GM12878 (cell line): ENCODE data around the gene PREX1. TPM values are rescaled to one million over a fixed set of nuclear protein-coding genes. Genes with fewer than 3 reads are reported as not detected.

Source experiments
- EGR1 ChIP-seq, 2 experiments: IDR thresholded peaks; 1 replicate in 1 of 2; 2 replicates in 1 of 2; pipeline ENCODE4 v1.6.1; 2011 to 2012; ENCODE audit warnings: low read depth in 2 of 2, low read length in 2 of 2, borderline replicate concordance in 1 of 2, mild to moderate bottlenecking in 1 of 2, moderate library complexity in 1 of 2
- GATAD2B ChIP-seq: fragments of 450-650 bp; conservative IDR thresholded peaks from 2 replicates; pipeline ENCODE4 v1.6.1; 2017; ENCODE audit warnings: low read depth, mild to moderate bottlenecking, moderate library complexity
- KAT2A ChIP-seq: conservative IDR thresholded peaks from 2 replicates; pipeline ENCODE4 v1.6.1; 2011; ENCODE audit warnings: low read depth, low read length; ENCODE audit not compliant: control insufficient read depth
- NR2C1 ChIP-seq: fragments of 450-650 bp; IDR thresholded peaks from 2 replicates; pipeline ENCODE4 v1.6.1; 2017; ENCODE audit warnings: antibody characterized with exemption, mild to moderate bottlenecking, moderate library complexity
- RAD51 ChIP-seq: fragments of 450-650 bp; IDR thresholded peaks from 2 replicates; pipeline ENCODE4 v1.6.1; 2016; ENCODE audit warnings: moderate library complexity, mild to moderate bottlenecking, inconsistent platforms
- SMAD1 ChIP-seq: fragments of 450-650 bp; IDR thresholded peaks from 2 replicates; pipeline ENCODE4 v1.6.1; 2018; ENCODE audit warnings: mild to moderate bottlenecking, low read depth; ENCODE audit not compliant: partially characterized antibody
- SP1 ChIP-seq: IDR thresholded peaks from one replicate; pipeline ENCODE4 v1.6.1; 2011; ENCODE audit warnings: low read depth, low read length
- TCF7 ChIP-seq: IDR thresholded peaks from 2 replicates; pipeline ENCODE4 v1.6.1; 2014; ENCODE audit warnings: antibody characterized with exemption, borderline replicate concordance
- polyA plus RNA-seq, 11 experiments: library from polyadenylated mRNA; depleted of rRNA in 4 of 11; unstranded in 6 of 11; stranded (reverse) in 5 of 11; fragments of >200 nt; fragmentation: Nextera tagmentation in 4 of 11; fragmentation: Illumina TruSeq in 1 of 11; extraction: Ambion mirVana in 4 of 11; extraction: Trizol in 1 of 11; gene quantifications; 1 replicate in 1 of 11; 2 replicates in 10 of 11; pipeline versions ENCODE4 v1.2.1 to v1.2.3, GENCODE V29; 2011 to 2016; ENCODE audit warnings: inconsistent platforms in 2 of 11, missing spikeins in 2 of 11, low read depth in 1 of 11
- total RNA-seq, 4 experiments: library from RNA; depleted of rRNA in 3 of 4; stranded (reverse); fragments of >200 nt in 3 of 4; fragmentation: Illumina TruSeq in 1 of 4; extraction: Trizol in 1 of 4; gene quantifications; 2 replicates each; pipeline versions ENCODE4 v1.2.1 to v1.2.3, GENCODE V29; 2013 to 2021
- TF ChIP-seq, protein P1 (sequence below): IDR thresholded peaks from 2 replicates; pipeline ENCODE4 v1.6.1; 2012; ENCODE audit warnings: low read depth, low read length, improper control_type of control experiment
- TF ChIP-seq, protein P2 (sequence below): IDR thresholded peaks from 2 replicates; pipeline ENCODE4 v1.6.1; 2012; ENCODE audit warnings: mild to moderate bottlenecking, low read depth, low read length

PREX1 gene
- total and polyA plus RNA-seq, 10 of the 15 experiments (the other 5 are each of a cell fraction or from before 2014, with no cell fraction given): 2.6 to 114 (median 38.9) TPM

DNA sequence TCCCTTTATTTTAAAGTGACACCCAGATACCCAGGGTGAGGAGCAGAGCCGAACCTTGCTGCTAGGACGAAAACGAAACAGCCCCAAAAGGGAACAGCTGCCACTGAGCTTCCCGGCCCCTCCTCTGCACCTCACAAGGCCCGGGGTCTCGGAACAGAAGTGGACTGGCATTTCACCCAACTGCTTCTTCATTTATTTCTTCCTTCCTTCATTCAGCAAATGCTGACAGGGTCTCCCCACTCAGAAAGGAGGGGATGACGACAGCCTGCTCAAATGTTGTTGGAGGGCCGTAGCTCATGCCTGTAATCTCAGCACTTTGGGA is 220.3 kb downstream of the PREX1 start (continued):
- TF ChIP-seq, protein P1, sequence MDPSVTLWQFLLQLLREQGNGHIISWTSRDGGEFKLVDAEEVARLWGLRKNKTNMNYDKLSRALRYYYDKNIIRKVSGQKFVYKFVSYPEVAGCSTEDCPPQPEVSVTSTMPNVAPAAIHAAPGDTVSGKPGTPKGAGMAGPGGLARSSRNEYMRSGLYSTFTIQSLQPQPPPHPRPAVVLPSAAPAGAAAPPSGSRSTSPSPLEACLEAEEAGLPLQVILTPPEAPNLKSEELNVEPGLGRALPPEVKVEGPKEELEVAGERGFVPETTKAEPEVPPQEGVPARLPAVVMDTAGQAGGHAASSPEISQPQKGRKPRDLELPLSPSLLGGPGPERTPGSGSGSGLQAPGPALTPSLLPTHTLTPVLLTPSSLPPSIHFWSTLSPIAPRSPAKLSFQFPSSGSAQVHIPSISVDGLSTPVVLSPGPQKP: no peak
- TF ChIP-seq TCF7: no peak
- no peak for TF ChIP-seq RAD51
- TF ChIP-seq, protein P2, sequence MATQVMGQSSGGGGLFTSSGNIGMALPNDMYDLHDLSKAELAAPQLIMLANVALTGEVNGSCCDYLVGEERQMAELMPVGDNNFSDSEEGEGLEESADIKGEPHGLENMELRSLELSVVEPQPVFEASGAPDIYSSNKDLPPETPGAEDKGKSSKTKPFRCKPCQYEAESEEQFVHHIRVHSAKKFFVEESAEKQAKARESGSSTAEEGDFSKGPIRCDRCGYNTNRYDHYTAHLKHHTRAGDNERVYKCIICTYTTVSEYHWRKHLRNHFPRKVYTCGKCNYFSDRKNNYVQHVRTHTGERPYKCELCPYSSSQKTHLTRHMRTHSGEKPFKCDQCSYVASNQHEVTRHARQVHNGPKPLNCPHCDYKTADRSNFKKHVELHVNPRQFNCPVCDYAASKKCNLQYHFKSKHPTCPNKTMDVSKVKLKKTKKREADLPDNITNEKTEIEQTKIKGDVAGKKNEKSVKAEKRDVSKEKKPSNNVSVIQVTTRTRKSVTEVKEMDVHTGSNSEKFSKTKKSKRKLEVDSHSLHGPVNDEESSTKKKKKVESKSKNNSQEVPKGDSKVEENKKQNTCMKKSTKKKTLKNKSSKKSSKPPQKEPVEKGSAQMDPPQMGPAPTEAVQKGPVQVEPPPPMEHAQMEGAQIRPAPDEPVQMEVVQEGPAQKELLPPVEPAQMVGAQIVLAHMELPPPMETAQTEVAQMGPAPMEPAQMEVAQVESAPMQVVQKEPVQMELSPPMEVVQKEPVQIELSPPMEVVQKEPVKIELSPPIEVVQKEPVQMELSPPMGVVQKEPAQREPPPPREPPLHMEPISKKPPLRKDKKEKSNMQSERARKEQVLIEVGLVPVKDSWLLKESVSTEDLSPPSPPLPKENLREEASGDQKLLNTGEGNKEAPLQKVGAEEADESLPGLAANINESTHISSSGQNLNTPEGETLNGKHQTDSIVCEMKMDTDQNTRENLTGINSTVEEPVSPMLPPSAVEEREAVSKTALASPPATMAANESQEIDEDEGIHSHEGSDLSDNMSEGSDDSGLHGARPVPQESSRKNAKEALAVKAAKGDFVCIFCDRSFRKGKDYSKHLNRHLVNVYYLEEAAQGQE: no peak
- no peak for TF ChIP-seq NR2C1
- TF ChIP-seq SP1: no peak
- no peak for TF ChIP-seq SMAD1
- no peak for TF ChIP-seq EGR1 (IDR thresholded peaks at IDR 0.05; ENCODE audit: borderline replicate concordance in 1 of 2, low read depth in 2 of 2, low read length in 2 of 2)
- TF ChIP-seq KAT2A: no peak
- no peak for TF ChIP-seq GATAD2B
